Measurements from ENCODE around the gene CARD16. TPM values are rescaled to one million over a fixed set of nuclear protein-coding genes. Genes with fewer than 3 reads are reported as not detected.
"Not testable (repeated sequence)": the region's sequence is repeated elsewhere in the genome, so short reads cannot be mapped to it uniquely, and the experiment has no call there.

The CARD16 gene
- total RNA-seq, 1 donor from 2014 or later, result 1.5 TPM

GRCh38 chr11:105034813-105035620 lies 10.1 kb downstream of the CARD16 start, which contains the start of gene CASP1:
Gene CASP1, minus strand, starts transcription at chr11:105035144. Its CDS starts 31 bp downstream, at chr11:105035113.
- no peak within 1 kb of the TSS for H3K4me3 Mint-ChIP-seq (ENCODE audit: unreplicated experiment)

GRCh38 chr11:105034388-105034787 lies 10.7 kb downstream of the CARD16 start:
- not testable (repeated sequence) for H3K9me3 Mint-ChIP-seq (ENCODE audit: unreplicated experiment); DNase-seq (ENCODE audit: extremely low spot score, unreplicated experiment); H3K27ac Mint-ChIP-seq (ENCODE audit: unreplicated experiment); H3K4me3 Mint-ChIP-seq (ENCODE audit: unreplicated experiment); H3K4me1 Mint-ChIP-seq (ENCODE audit: unreplicated experiment); H3K27me3 Mint-ChIP-seq (ENCODE audit: unreplicated experiment); H3K36me3 Mint-ChIP-seq (ENCODE audit: unreplicated experiment)

More at GRCh38 chr11:105034813-105035620, 10.1 kb downstream of the CARD16 start, which contains the start of gene CASP1:
- H3K4me1 Mint-ChIP-seq (ENCODE audit: unreplicated experiment), result peaks cover 6% of the 10 kb centered on the region
- TF ChIP-seq CTCF (IDR thresholded peaks at IDR 0.05), result no peak
- H3K27ac Mint-ChIP-seq (ENCODE audit: unreplicated experiment), result peak within 1 kb of the TSS; percentile 61
- no peaks in the 10 kb centered on the region for H3K9me3 Mint-ChIP-seq (ENCODE audit: unreplicated experiment)
- H3K27me3 Mint-ChIP-seq (ENCODE audit: unreplicated experiment), result no peaks in the 10 kb centered on the region
- no peak for DNase-seq (ENCODE audit: extremely low spot score, unreplicated experiment)
- H3K36me3 Mint-ChIP-seq (ENCODE audit: unreplicated experiment), result no peaks in the 10 kb centered on the region

GRCh38 chr11:105033781-105034180 lies 11.4 kb downstream of the CARD16 start:
- H3K4me1 Mint-ChIP-seq (ENCODE audit: unreplicated experiment), result peaks cover 6% of the 10 kb centered on the region
- H3K27ac Mint-ChIP-seq (ENCODE audit: unreplicated experiment), result no peak overlapping the region
- no peaks in the 10 kb centered on the region for H3K27me3 Mint-ChIP-seq (ENCODE audit: unreplicated experiment)
- no peak for DNase-seq (ENCODE audit: extremely low spot score, unreplicated experiment)
- no peak overlapping the region for H3K4me3 Mint-ChIP-seq (ENCODE audit: unreplicated experiment)
- no peaks in the 10 kb centered on the region for H3K9me3 Mint-ChIP-seq (ENCODE audit: unreplicated experiment)
- TF ChIP-seq CTCF (IDR thresholded peaks at IDR 0.05), result no peak
- no peaks in the 10 kb centered on the region for H3K36me3 Mint-ChIP-seq (ENCODE audit: unreplicated experiment)

- no peak overlapping the region for H3K27ac Mint-ChIP-seq (ENCODE audit: unreplicated experiment)
- H3K27me3 Mint-ChIP-seq (ENCODE audit: unreplicated experiment), result no peaks in the 10 kb centered on the region
- H3K4me3 Mint-ChIP-seq (ENCODE audit: unreplicated experiment), result no peak overlapping the region
- H3K36me3 Mint-ChIP-seq (ENCODE audit: unreplicated experiment), result no peaks in the 10 kb centered on the region
- DNase-seq (ENCODE audit: extremely low spot score, unreplicated experiment), result no peak
- no peaks in the 10 kb centered on the region for H3K9me3 Mint-ChIP-seq (ENCODE audit: unreplicated experiment)
- no peak for TF ChIP-seq CTCF (IDR thresholded peaks at IDR 0.05)
- peaks cover 6% of the 10 kb centered on the region for H3K4me1 Mint-ChIP-seq (ENCODE audit: unreplicated experiment)
Measured at GRCh38 chr11:105033343-105033742, 11.8 kb downstream of the CARD16 start.

GRCh38 chr11:105032495-105032894 lies 12.6 kb downstream of the CARD16 start:
- TF ChIP-seq CTCF (IDR thresholded peaks at IDR 0.05), result no peak
- H3K27ac Mint-ChIP-seq (ENCODE audit: unreplicated experiment), result no peak overlapping the region

More at GRCh38 chr11:105032495-105032894, 12.6 kb downstream of the CARD16 start:
- Mint-ChIP-seq H3K27me3 (ENCODE audit: unreplicated experiment) (no peaks in the 10 kb centered on the region), H3K9me3 (ENCODE audit: unreplicated experiment) (no peaks in the 10 kb centered on the region), H3K4me1 (ENCODE audit: unreplicated experiment) (peaks cover 6% of the 10 kb centered on the region), H3K36me3 (ENCODE audit: unreplicated experiment) (no peaks in the 10 kb centered on the region), H3K4me3 (ENCODE audit: unreplicated experiment) (no peak overlapping the region)
- no peak for DNase-seq (ENCODE audit: extremely low spot score, unreplicated experiment)
